ENCODE results near the gene C1orf35.
"Not testable (repeated sequence)": the region's sequence is repeated elsewhere in the genome, so short reads cannot be mapped to it uniquely, and the experiment has no call there.

Gene C1orf35

DNA sequence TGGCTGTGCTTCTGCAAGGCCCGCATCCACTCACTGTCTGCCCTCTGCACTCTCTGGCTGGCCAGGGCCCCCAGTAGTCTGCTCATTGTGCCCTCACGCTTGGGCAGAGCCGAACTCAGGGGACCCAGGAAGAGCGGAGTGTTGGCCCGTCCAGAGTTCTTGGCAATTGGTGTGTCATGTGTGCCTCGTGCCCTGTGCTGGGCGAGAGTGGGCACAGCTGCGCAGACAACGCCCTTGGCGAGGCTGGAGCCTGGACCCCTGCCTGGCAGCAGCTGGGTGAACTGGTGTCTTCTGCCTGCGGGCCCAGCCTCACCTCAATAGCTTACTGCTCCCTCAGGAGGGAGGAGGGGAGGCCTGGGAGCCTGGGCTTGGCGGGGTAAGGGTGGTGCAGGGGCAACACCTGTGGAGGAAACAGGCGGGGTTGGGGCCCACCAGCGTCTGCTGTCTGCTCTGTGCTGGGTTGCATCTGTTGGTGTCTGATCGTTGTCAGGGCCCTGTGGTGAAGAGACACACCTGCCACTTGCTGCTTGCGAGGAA, 39.1 kb upstream of the C1orf35 start:
- DNase-seq (ENCODE audit: low read depth), result no peak

- peak; percentile 11 for DNase-seq (ENCODE audit: low read depth)
Observed at GRCh38 chr1:228141226-228142044, 38.3 kb upstream of the C1orf35 start.

DNA sequence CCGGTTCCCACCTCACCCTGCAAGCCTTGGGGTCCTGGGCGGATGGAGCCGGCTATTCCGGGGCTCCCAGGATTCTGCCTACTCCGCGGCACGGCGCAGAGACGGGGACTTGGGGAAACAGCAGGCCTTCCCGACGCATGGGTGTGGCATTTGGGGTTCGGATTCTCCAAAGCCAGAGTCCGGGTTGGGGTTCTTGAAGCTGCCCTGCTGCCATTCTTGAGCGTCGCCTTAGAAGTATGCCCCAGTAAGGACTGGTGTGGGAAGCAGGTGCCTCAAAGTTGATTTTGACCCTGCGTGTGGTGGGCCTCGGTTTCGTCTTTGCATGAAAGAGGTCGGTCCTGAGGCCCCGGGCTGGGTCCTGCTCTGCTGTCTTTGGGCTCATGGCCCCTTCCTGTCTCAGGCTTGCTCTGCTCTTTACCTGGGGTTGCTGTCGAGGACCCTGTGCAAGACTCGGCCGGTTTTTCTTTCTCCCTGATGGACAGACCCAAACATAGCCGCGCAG, 37.6 kb upstream of the C1orf35 start:
- no peak for DNase-seq (ENCODE audit: low read depth)

GRCh38 chr1:228139931-228140723, 37.0 kb upstream of the C1orf35 start, which contains the start of gene GUK1:
Gene GUK1 (plus strand): TSS chr1:228140279. CDS start chr1:228140303, 24 bp downstream.
- DNase-seq (ENCODE audit: low read depth), result peak; percentile 80

DNA sequence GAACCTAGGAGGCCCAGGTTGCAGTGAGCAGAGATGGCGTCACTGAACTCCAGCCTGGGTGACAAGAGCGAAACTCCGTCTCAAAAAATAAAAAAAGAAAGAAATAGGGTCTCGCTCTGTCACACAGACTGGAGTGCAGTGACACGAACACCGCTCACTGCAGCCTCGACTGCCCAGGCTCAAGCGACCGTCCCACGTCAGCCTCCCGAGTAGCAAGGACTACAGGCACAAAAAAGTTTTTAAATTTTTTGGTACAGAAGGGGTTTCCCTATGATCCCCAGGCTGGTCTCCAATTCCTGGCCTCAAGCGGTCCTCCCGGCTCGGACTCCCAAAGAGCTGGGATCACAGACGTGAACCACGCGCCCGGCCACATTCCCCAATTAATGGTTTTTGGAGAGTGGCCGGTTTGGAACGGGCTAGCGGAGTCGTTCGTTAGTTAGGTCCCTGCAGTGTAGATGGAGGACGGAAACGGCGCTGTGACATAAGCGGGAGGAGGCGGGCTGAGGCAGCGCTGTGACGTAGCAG, 36.3 kb upstream of the C1orf35 start:
- no peak for DNase-seq (ENCODE audit: low read depth)

DNA sequence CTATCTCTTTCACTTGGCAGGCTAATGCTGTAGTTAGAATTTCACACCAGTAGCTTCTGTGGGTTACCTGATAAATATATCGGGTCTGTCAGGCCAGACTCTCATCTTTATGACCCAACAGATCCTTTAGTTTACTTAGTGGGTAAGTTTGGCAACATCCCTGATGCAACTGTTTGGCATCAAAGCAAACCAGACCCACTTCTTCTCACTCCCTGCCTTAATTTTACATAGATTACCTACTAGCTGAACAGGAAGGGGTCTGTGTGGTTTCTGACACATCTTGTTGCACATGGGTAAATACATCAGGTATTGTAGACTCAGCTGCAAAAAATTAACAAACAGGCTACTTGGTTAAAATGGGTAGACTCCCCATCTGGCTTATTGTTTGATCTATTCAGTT, 33.8 kb upstream of the C1orf35 start:
- no peak for DNase-seq (ENCODE audit: low read depth)

GRCh38 chr1:228134591-228134990, 31.5 kb upstream of the C1orf35 start:
- DNase-seq (ENCODE audit: low read depth), result no peak

DNA sequence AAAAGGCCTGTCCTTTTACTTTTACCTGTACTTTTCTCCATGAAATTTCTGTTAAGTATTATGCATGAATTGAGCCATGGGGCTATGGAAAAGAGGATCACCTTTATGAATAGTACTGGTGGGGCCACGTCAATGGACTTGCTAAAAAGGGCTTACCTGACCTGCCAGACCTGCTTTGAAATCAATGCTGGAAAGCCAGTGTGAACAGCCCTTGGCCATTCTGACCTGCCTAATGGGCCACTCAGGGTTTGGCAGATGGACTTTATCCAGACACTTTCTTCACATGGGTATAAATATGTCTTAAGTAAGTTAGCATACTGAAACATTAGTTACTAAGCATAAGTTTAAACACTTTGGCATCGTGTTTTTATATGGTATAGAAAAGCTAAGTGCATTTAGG, 28.6 kb upstream of the C1orf35 start:
- no peak for DNase-seq (ENCODE audit: low read depth)

DNA sequence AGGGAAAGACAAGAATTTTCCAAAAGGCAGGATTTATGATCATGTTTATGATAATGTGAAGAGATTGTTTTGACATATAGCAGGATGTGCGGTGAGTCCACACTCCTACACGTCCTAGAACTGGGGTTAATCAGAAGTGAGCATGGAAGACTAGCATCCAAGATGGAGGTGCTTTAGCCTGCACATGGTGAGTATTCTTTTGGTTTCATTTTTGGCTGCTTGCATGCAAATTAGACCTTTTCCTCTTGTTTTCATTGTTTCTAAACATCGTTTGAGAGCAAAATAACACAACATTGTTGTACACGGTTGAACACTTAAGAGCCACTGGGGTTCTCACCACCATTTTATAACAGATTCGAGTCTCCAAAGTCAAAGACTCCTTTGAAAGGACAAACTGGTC, 22.1 kb upstream of the C1orf35 start:
- no peak for DNase-seq (ENCODE audit: low read depth)

DNA sequence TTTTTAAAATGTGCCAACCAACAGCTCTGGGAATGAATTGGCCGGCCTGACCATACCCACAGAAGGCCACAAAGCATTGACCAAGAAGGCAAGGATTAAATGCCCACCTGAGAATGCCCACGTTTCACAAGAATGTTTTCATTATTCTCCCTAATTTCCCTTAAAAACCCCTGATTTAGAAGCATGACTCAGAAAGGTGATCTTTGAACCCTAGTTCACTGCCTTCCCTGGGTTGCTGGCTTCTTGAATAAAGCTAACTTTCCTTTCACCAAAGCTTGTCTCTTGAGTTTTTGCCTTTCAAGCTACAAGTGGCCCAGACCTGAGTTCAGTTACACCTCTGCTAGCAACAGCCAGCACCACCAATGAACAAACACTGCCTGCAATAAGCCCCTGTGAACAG, 20.4 kb upstream of the C1orf35 start:
- no peak for DNase-seq (ENCODE audit: low read depth)

GRCh38 chr1:228122921-228123441, 19.9 kb upstream of the C1orf35 start:
- no peak for DNase-seq (ENCODE audit: low read depth)

GRCh38 chr1:228120857-228121489, 17.8 kb upstream of the C1orf35 start:
- DNase-seq (ENCODE audit: low read depth), result no peak

DNA sequence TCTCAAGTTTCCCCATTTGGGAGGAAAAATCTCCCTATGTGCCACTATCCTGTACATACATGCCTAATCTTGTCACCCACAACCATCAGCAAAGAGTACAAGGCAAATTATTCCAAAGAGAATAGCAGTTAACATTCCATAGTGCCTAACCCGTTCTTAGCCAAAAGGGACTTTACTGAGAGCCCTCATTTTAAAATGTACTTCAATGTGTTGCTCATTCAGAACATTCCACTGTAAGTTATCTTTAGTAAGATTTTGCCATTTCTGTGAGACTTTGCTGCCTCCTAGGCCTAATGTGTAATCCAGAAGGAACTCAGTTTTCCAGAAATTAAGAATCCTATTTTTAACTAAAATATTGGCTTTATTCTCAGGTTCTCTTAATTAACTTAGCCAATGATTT, 17.2 kb upstream of the C1orf35 start:
- DNase-seq (ENCODE audit: low read depth), result no peak

DNA sequence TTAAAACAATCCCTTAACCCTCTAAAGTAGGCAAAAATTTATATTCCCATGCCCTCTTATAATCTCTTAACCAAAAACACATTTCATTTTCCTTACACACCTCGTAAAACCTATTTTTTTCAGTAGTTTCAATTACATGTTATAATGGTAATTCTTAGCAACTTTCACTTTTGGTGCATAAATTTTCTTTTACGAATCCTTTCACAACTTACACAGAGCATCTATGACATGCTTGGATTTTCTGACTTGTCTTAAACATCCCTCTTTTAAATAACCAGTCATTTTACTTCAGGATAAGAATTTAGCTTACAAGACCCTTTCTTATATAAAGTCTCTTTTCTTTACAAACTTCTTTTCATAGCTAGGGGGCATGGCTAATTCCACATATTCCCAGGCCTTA, 14.9 kb upstream of the C1orf35 start:
- DNase-seq (ENCODE audit: low read depth), result no peak

- DNase-seq (ENCODE audit: low read depth), result no peak
Observed at GRCh38 chr1:228117335-228117734, 14.2 kb upstream of the C1orf35 start.

- DNase-seq (ENCODE audit: low read depth), result no peak
Observed at GRCh38 chr1:228114827-228115226, 11.7 kb upstream of the C1orf35 start.

GRCh38 chr1:228112617-228113016, 9.5 kb upstream of the C1orf35 start:
- DNase-seq (ENCODE audit: low read depth), result no peak

- no peak for DNase-seq (ENCODE audit: low read depth)
Observed at GRCh38 chr1:228112167-228112566, 9.0 kb upstream of the C1orf35 start.

GRCh38 chr1:228111315-228111714, 8.2 kb upstream of the C1orf35 start:
- DNase-seq (ENCODE audit: low read depth), result not testable (repeated sequence)

GRCh38 chr1:228110556-228110955, 7.4 kb upstream of the C1orf35 start:
- DNase-seq (ENCODE audit: low read depth), result no peak

- DNase-seq (ENCODE audit: low read depth), result no peak
Observed at GRCh38 chr1:228109962-228110488, 6.9 kb upstream of the C1orf35 start.

Measured in HS-27A (cell line).